Body of pancreas (tissue), 4 donors: ENCODE results near the gene SCAANT1. TPM values are rescaled to one million over a fixed set of nuclear protein-coding genes. Genes with fewer than 3 reads are reported as not detected.

Source experiments
- ATAC-seq: fragments of 150-250 bp; one replicate; pipeline ENCODE4 v1.9.1; 2016
- DNase-seq, 4 donors: peaks; one replicate each; pipeline ENCODE4 v3.0.0-alpha.2; 2019
- H3K27ac ChIP-seq, 4 donors: fragments of 200-600 bp; sonication (generic); 1 replicate in 3 of 4; 2 replicates in 1 of 4; pipeline versions ENCODE4 v1.5.1 to v1.6.1; 2016 to 2019; ENCODE audit warnings: mild to moderate bottlenecking in 1 of 4, mixed read lengths in 1 of 4, moderate library complexity in 1 of 4
- H3K27me3 ChIP-seq, 2 donors: fragments of 200-600 bp; sonication (generic); one replicate each; pipeline ENCODE4 v1.6.0; 2016; ENCODE audit warnings: mild to moderate bottlenecking in 1 of 2
- H3K36me3 ChIP-seq, 2 donors: fragments of 200-600 bp; sonication (generic); replicated peaks in 1 of 2; 2 replicates each; pipeline ENCODE4 v1.5.1; 2016; ENCODE audit warnings: low read depth in 2 of 2; ENCODE audit not compliant: insufficient read depth in 1 of 2
- H3K4me1 ChIP-seq: fragments of 200-600 bp; sonication (generic); one replicate; pipeline ENCODE4 v1.6.0; 2016
- H3K4me3 ChIP-seq, 2 donors: fragments of 200-600 bp; sonication (generic); 1 replicate in 1 of 2; 2 replicates in 1 of 2; pipeline ENCODE4 v1.5.1; 2016 to 2019
- H3K9me3 ChIP-seq, 3 donors: fragments of 200-600 bp; sonication (generic); 1 replicate in 2 of 3; 2 replicates in 1 of 3; pipeline ENCODE4 v1.5.1; 2016
- CTCF ChIP-seq, 7 experiments: fragments of 450-650 bp in 4 of 7; fragments of 200-600 bp in 3 of 7; sonication (generic) in 3 of 7; IDR thresholded peaks; one replicate each; pipeline ENCODE4 v1.5.1; 2016 to 2019; ENCODE audit warnings: antibody characterized with exemption in 7 of 7
- POLR2A ChIP-seq, 3 donors: fragments of 450-650 bp; IDR thresholded peaks; one replicate each; pipeline ENCODE4 v1.6.1; 2016; ENCODE audit warnings: antibody characterized with exemption in 3 of 3, mild to moderate bottlenecking in 2 of 3
- WGBS, 2 donors: methylation state at CpG; one replicate each; pipeline ENCODE4 v1.1.5; 2017; 5-methylcytosine and 5-hydroxymethylcytosine counted together
- intact Hi-C: fragments of 100-400 bp; cut with DNase I; formaldehyde crosslinking; loops from one replicate; pipeline ENCODE4 v1.15.1; 2023
- total RNA-seq, 2 donors: library from RNA; depleted of rRNA; stranded (reverse); fragments of >200 nt; gene quantifications; one replicate each; pipeline ENCODE4 v1.1.0, GENCODE V29; 2016

Gene SCAANT1
- total RNA-seq, 2 donors from 2014 or later = not detected

- no peak for ATAC-seq
- no peak for DNase-seq
- intact Hi-C loops = no loop called here
- H3K36me3 ChIP-seq = no peaks in the 10 kb centered on the region
- H3K9me3 ChIP-seq = no peaks in the 10 kb centered on the region
- TF ChIP-seq CTCF (IDR thresholded peaks at IDR 0.05) = no peak
- TF ChIP-seq POLR2A (IDR thresholded peaks at IDR 0.05) = no peak
- WGBS, 2 donors = 15% methylated on average over 1 of the region's 1 CpG
- peaks cover 85% of the 10 kb centered on the region for H3K4me1 ChIP-seq
- H3K27me3 ChIP-seq = no peaks in the 10 kb centered on the region
- peak overlapping the region in 3 of 4 donors; percentile 21 to 60 (median 48) for H3K27ac ChIP-seq
- H3K4me3 ChIP-seq = no peak overlapping the region
Observed at GRCh38 chr3:63951492-63952247, 39.5 kb upstream of the SCAANT1 start.

GRCh38 chr3:63950698-63951097 is 38.5 kb upstream of the SCAANT1 start:
- intact Hi-C loops = no loop called here
- 48 to 58% methylated on average over 1 of the region's 1 CpG for WGBS, 2 donors
- H3K27me3 ChIP-seq = no peaks in the 10 kb centered on the region
- DNase-seq = no peak
- no peaks in the 10 kb centered on the region for H3K36me3 ChIP-seq
- H3K9me3 ChIP-seq = no peaks in the 10 kb centered on the region
- no peak overlapping the region for H3K4me3 ChIP-seq
- TF ChIP-seq CTCF (IDR thresholded peaks at IDR 0.05) (no peak), POLR2A (IDR thresholded peaks at IDR 0.05) (no peak)
- peak overlapping the region in 2 of 4 donors; percentile 21 to 60 for H3K27ac ChIP-seq
- peaks cover 85% of the 10 kb centered on the region for H3K4me1 ChIP-seq
- ATAC-seq = no peak

DNA sequence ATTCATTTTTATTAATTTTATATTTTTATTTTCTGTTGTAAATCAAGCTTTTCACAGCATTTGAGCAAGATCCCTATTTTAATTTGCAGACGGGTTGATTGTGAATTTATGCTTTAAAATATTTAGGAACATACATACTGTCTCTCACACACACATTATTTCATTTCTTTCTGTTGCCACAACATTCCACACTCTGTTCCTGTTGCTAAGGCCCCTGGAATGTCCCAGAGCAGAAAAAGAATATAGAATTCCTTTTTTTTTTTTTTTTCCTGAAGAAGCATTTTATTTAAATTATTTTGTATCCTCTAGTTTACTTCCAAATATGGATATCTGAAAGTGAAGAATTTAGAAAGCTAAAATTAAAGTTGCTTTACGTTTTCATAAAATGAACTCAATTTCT is 36.8 kb upstream of the SCAANT1 start:
- intact Hi-C loops = no loop called here
- peak overlapping the region in 1 of 4 donors; percentile 91 for H3K27ac ChIP-seq
- TF ChIP-seq POLR2A (IDR thresholded peaks at IDR 0.05) (no peak), CTCF (IDR thresholded peaks at IDR 0.05) (no peak)
- DNase-seq = no peak
- WGBS, 2 donors = 83 to 84% methylated on average over 2 of the region's 2 CpGs
- H3K4me3 ChIP-seq = no peak overlapping the region
- ATAC-seq = no peak
- H3K9me3 ChIP-seq = no peaks in the 10 kb centered on the region
- peaks cover 84% of the 10 kb centered on the region for H3K4me1 ChIP-seq
- H3K27me3 ChIP-seq = no peaks in the 10 kb centered on the region
- H3K36me3 ChIP-seq = no peaks in the 10 kb centered on the region

DNA sequence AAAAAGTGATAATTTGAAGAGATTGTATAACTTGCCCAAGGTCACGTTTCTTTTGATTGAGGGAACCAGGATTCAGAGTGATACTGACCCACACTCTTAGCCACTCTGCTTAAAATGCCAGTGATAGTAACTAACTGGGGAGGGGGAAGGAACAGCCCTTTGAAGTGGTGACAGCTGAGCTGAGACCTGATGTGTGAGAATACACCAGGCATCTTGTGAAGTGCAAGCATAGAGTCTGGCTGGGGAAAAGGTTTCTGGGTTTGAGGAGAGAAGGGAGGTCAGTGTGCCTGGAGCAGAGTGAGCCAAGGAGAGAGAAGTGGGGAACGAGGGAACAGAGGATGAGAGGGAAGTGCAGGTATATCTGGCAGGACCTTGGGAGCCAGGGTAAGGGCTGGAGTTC is 35.4 kb upstream of the SCAANT1 start:
- no peaks in the 10 kb centered on the region for H3K36me3 ChIP-seq
- no peak overlapping the region for H3K4me3 ChIP-seq
- intact Hi-C loops = no loop called here
- peak overlapping the region; percentile 64 to 91 (median 85) for H3K27ac ChIP-seq
- WGBS, 2 donors = 28 to 35% methylated on average over 2 of the region's 2 CpGs
- ATAC-seq (no peak), DNase-seq (no peak)
- H3K27me3 ChIP-seq = no peaks in the 10 kb centered on the region
- H3K9me3 ChIP-seq = no peaks in the 10 kb centered on the region
- H3K4me1 ChIP-seq = peaks cover 91% of the 10 kb centered on the region
- TF ChIP-seq POLR2A (IDR thresholded peaks at IDR 0.05) (no peak), CTCF (IDR thresholded peaks at IDR 0.05) (no peak)

DNA sequence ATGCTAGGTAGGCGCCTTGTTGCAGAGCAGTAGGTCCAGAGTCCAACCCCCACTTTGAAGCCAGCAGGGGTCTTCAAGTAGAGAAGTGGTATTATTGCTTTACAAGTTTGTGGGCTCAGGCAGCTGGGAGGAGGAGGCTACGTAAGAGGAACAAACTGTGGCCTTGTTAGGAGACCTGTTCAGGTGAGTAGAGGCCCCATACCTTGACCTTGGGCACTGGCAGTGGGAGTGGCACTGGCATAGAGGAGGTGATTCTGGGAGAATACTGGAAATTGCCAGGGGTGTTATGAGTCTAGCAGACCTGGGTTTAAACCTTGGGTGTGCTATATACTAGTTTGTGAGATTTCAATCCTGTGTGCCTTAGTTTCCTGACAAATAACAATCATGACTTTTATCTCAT is 34.6 kb upstream of the SCAANT1 start:
- 56 to 57% methylated on average over 2 of the region's 2 CpGs for WGBS, 2 donors
- DNase-seq (peak; percentile 66 to 83 (median 80)), ATAC-seq (peak; percentile 67)
- intact Hi-C loops = no loop called here
- Histone ChIP-seq H3K27me3 (no peaks in the 10 kb centered on the region), H3K4me1 (peaks cover 92% of the 10 kb centered on the region), H3K9me3 (no peaks in the 10 kb centered on the region), H3K36me3 (no peaks in the 10 kb centered on the region), H3K4me3 (no peak overlapping the region), H3K27ac (peak overlapping the region; percentile 64 to 91 (median 85))
- TF ChIP-seq POLR2A (IDR thresholded peaks at IDR 0.05) (peak in 2 of 3 donors; percentile 8 to 29), CTCF (IDR thresholded peaks at IDR 0.05) (no peak)
